SHP77 (cell line): ENCODE data around the gene TRIM66.

Experiments
- DNase-seq, 2 experiments: peaks; one replicate each; lab custom pipeline; 2025; lab: John Stamatoyannopoulos, UW

The TRIM66 gene

GRCh38 chr11:8605971-8606563 lies 76.4 kb downstream of the TRIM66 start:
- DNase-seq = no peak

GRCh38 chr11:8604078-8604723 lies 78.3 kb downstream of the TRIM66 start:
- DNase-seq = peak in 1 of 2 experiments; percentile 24

GRCh38 chr11:8603696-8604077 lies 78.8 kb downstream of the TRIM66 start:
- DNase-seq = no peak

GRCh38 chr11:8601376-8602133 lies 80.9 kb downstream of the TRIM66 start:
- DNase-seq = no peak

GRCh38 chr11:8598506-8598905 lies 84.0 kb downstream of the TRIM66 start:
- no peak for DNase-seq

GRCh38 chr11:8597182-8597581 lies 85.3 kb downstream of the TRIM66 start:
- no peak for DNase-seq

GRCh38 chr11:8596504-8597046 lies 85.9 kb downstream of the TRIM66 start:
- no peak for DNase-seq

GRCh38 chr11:8593935-8594909 lies 88.2 kb downstream of the TRIM66 start, which contains the start of gene STK33:
TSS of gene STK33 (minus strand) at chr11:8594228. CDS start at chr11:8474905, 119,323 bp downstream.
- peak; percentile 20 to 56 for DNase-seq

GRCh38 chr11:8593455-8593854 lies 89.0 kb downstream of the TRIM66 start:
- no peak for DNase-seq

- DNase-seq = no peak
Observed at GRCh38 chr11:8587915-8588314, 94.5 kb downstream of the TRIM66 start.

GRCh38 chr11:8586805-8587204 lies 95.7 kb downstream of the TRIM66 start:
- no peak for DNase-seq

GRCh38 chr11:8586184-8586583 lies 96.3 kb downstream of the TRIM66 start:
- no peak for DNase-seq

- peak; percentile 12 to 39 for DNase-seq
Observed at GRCh38 chr11:8584511-8584910, 98.0 kb downstream of the TRIM66 start.

- no peak for DNase-seq
Observed at GRCh38 chr11:8584082-8584481, 98.4 kb downstream of the TRIM66 start.

- DNase-seq = no peak
Observed at GRCh38 chr11:8581300-8581699, 101.2 kb downstream of the TRIM66 start.

GRCh38 chr11:8577791-8578581 lies 104.5 kb downstream of the TRIM66 start:
- no peak for DNase-seq

- DNase-seq = no peak
Observed at GRCh38 chr11:8574798-8575197, 107.7 kb downstream of the TRIM66 start.

GRCh38 chr11:8573777-8574176 lies 108.7 kb downstream of the TRIM66 start:
- DNase-seq = no peak

- DNase-seq = no peak
Observed at GRCh38 chr11:8567602-8568198, 114.8 kb downstream of the TRIM66 start.

GRCh38 chr11:8566613-8567210 lies 115.8 kb downstream of the TRIM66 start:
- DNase-seq = peak in 1 of 2 experiments; percentile 2
